Endothelial cell of umbilical vein (primary cell): Measurements from ENCODE around the gene PAGR1. TPM values are rescaled to one million over a fixed set of nuclear protein-coding genes. Genes with fewer than 3 reads are reported as not detected.

Source experiments
- BruUV-seq: library from RNA; stranded (reverse); fragments of 400-500 nt; replicated peaks from 2 replicates; lab custom pipeline; 2021; lab: Mats Ljungman, UMichigan
- CTCF ChIA-PET: fragments of 300-600, 350-600 bp; sonication (Branson Sonifier 250); formaldehyde crosslinking; loops from one replicate; lab custom pipeline; 2021; ENCODE audit warnings: antibody characterized with exemption, inconsistent platforms; lab: Charles Lee
- POLR2A ChIA-PET: fragments of 300-600, 350-600 bp; sonication (Branson Sonifier 250); formaldehyde crosslinking; loops from one replicate; lab custom pipeline; 2021; ENCODE audit warnings: antibody characterized with exemption, inconsistent platforms; lab: Charles Lee
- DNase-seq: peaks from one replicate; pipeline ENCODE4 v3.0.0-alpha.2; 2011; ENCODE audit warnings: low read depth, low spot score
- FAIRE-seq: peaks from 2 replicates; lab custom pipeline; 2011; peaks lifted over from hg19 to GRCh38; lab: Jason Lieb, UNC
- H2AFZ ChIP-seq: 2 replicates; pipeline ENCODE4 v1.6.0; 2012; ENCODE audit warnings: low read depth, low read length, control low read depth, inconsistent platforms
- H3K27ac ChIP-seq: 2 replicates; pipeline ENCODE4 v1.5.1; 2011; ENCODE audit warnings: low read depth, mild to moderate bottlenecking, control low read depth, low read length, moderate library complexity; ENCODE audit not compliant: insufficient read depth
- H3K27me3 ChIP-seq, 2 experiments: 2 replicates each; pipeline versions ENCODE4 v1.6.0 to v1.6.1; 2011; ENCODE audit warnings: low read length in 2 of 2, mixed read lengths in 1 of 2; ENCODE audit not compliant: control insufficient read depth in 2 of 2, insufficient read depth in 2 of 2
- H3K36me3 ChIP-seq, 2 experiments: 2 replicates in 1 of 2; 3 replicates in 1 of 2; pipeline ENCODE4 v1.5.1; 2011; ENCODE audit warnings: low read length in 2 of 2, mild to moderate bottlenecking in 1 of 2, moderate library complexity in 1 of 2; ENCODE audit not compliant: control insufficient read depth in 2 of 2, insufficient read depth in 2 of 2; ENCODE audit errors: extremely low read depth in 1 of 2
- H3K4me1 ChIP-seq: 3 replicates; pipeline ENCODE4 v1.5.1; 2011; ENCODE audit warnings: mild to moderate bottlenecking, low read length; ENCODE audit not compliant: control insufficient read depth, insufficient read depth; ENCODE audit errors: extremely low read depth
- H3K4me2 ChIP-seq: 2 replicates; pipeline ENCODE4 v1.6.1; 2011; ENCODE audit warnings: low read length, control low read depth, mixed read lengths; ENCODE audit not compliant: insufficient read depth
- H3K4me3 ChIP-seq, 3 experiments: fragments of 200-600 bp in 1 of 3; sonication (generic), shearing (Covaris generic) in 1 of 3; replicated peaks in 1 of 3; 2 replicates each; pipeline ENCODE4 v1.5.1; 2011 to 2016; ENCODE audit warnings: control low read depth in 3 of 3, low read length in 3 of 3, mild to moderate bottlenecking in 2 of 3, inconsistent platforms in 1 of 3, low read depth in 1 of 3, moderate library complexity in 1 of 3; ENCODE audit not compliant: insufficient read depth in 1 of 3
- H3K79me2 ChIP-seq: 2 replicates; pipeline ENCODE4 v1.6.0; 2012; ENCODE audit warnings: low read length, inconsistent platforms; ENCODE audit not compliant: control insufficient read depth, insufficient read depth
- H3K9ac ChIP-seq: replicated peaks from 2 replicates; pipeline ENCODE3; 2011; ENCODE audit warnings: low read length, control low read depth; ENCODE audit not compliant: insufficient read depth; ENCODE audit errors: extremely low read depth
- H3K9me1 ChIP-seq: replicated peaks from 3 replicates; pipeline ENCODE4 v1.6.0; 2011; ENCODE audit warnings: mild to moderate bottlenecking, low read length; ENCODE audit not compliant: control insufficient read depth, insufficient read depth; ENCODE audit errors: extremely low read depth
- H3K9me3 ChIP-seq: replicated peaks from 2 replicates; pipeline ENCODE4 v1.5.1; 2012; ENCODE audit warnings: low read length, inconsistent platforms; ENCODE audit not compliant: control insufficient read depth, insufficient read depth
- H4K20me1 ChIP-seq: replicated peaks from 2 replicates; pipeline ENCODE3; 2011; ENCODE audit warnings: mild to moderate bottlenecking, low read length; ENCODE audit not compliant: control insufficient read depth, insufficient read depth; ENCODE audit errors: extremely low read depth
- CTCF ChIP-seq, 2 donors: IDR thresholded peaks; 1 replicate in 1 of 2; 2 replicates in 1 of 2; pipeline ENCODE4 v1.5.1; 2011; ENCODE audit warnings: low read length in 2 of 2, mild to moderate bottlenecking in 2 of 2, moderate library complexity in 2 of 2, control low read depth in 1 of 2, inconsistent platforms in 1 of 2, low read depth in 1 of 2; ENCODE audit not compliant: insufficient read depth in 1 of 2; ENCODE audit errors: extremely low read depth in 1 of 2
- FOS ChIP-seq: IDR thresholded peaks from 2 replicates; pipeline ENCODE4 v1.6.1; 2011; ENCODE audit warnings: mild to moderate bottlenecking, low read length, moderate library complexity, borderline replicate concordance; ENCODE audit not compliant: insufficient read depth
- GATA2 ChIP-seq: IDR thresholded peaks from 2 replicates; pipeline ENCODE4 v1.7.0; 2011; ENCODE audit warnings: low read depth, mild to moderate bottlenecking, moderate library complexity, mixed read lengths, low read length; ENCODE audit not compliant: insufficient read length, insufficient read depth
- MAX ChIP-seq: IDR thresholded peaks from 2 replicates; pipeline ENCODE4 v1.6.1; 2011; ENCODE audit not compliant: insufficient read depth, insufficient read length
- POLR2A ChIP-seq: IDR thresholded peaks from 2 replicates; pipeline ENCODE4 v1.6.1; 2012; ENCODE audit warnings: low read depth, mild to moderate bottlenecking, control low read depth, low read length
- POLR2AphosphoS5 ChIP-seq: IDR thresholded peaks from 2 replicates; pipeline ENCODE4 v1.6.1; 2012; ENCODE audit warnings: low read depth, mild to moderate bottlenecking, control low read depth, low read length, moderate library complexity; ENCODE audit not compliant: insufficient read depth
- dilution Hi-C: fragments of 300-500 bp; cut with MboI; formaldehyde crosslinking; loops from one replicate; pipeline ENCODE4 v1.15.0; 2019; ENCODE audit warnings: low sequenced_read_pairs; ENCODE audit not compliant: extremely low pct_ligation_motif_present
- intact Hi-C: fragments of 100-400 bp; cut with micrococcal nuclease; formaldehyde crosslinking; loops from one replicate; pipeline ENCODE4 v1.10.0; 2022
- polyA plus RNA-seq, 4 experiments: library from polyadenylated mRNA; depleted of rRNA in 3 of 4; stranded (reverse) in 3 of 4; unstranded in 1 of 4; fragments of >200 nt; gene quantifications; 2 replicates each; pipeline versions ENCODE4 v1.2.1 to v1.2.3, GENCODE V29; 2011 to 2012; ENCODE audit warnings: missing spikeins in 1 of 4
- total RNA-seq: library from RNA; stranded (reverse); gene quantifications from 2 replicates; pipeline ENCODE4 v1.2.3, GENCODE V29; 2021

Gene PAGR1
- total and polyA plus RNA-seq, 2 donors (not counting 3 experiments of a cell fraction or from before 2014, with no cell fraction given) = 15.9 to 26.3 TPM

- Histone ChIP-seq H3K36me3 (peaks cover 0 to 5% of the 10 kb centered on the region in 2 experiments), H3K9me3 (no peaks in the 10 kb centered on the region), H3K9ac (peak overlapping the region; percentile 63), H3K4me1 (peaks cover 55% of the 10 kb centered on the region), H2AFZ (no peak overlapping the region), H3K79me2 (peaks cover 37% of the 10 kb centered on the region), H3K27me3 (no peaks in the 10 kb centered on the region), H3K4me2 (peak overlapping the region; percentile 89), H4K20me1 (no peaks in the 10 kb centered on the region), H3K9me1 (no peaks in the 10 kb centered on the region), H3K4me3 (peak overlapping the region; percentile 29 to 91 (median 60)), H3K27ac (peak overlapping the region; percentile 67)
- no TSS peak for BruUV-seq
- TF ChIP-seq POLR2A = no peak
- TF ChIP-seq FOS = no peak
- FAIRE-seq (peak; percentile 83), DNase-seq (no peak)
- intact Hi-C loops = loop anchor here (2.0 to 10.0 kb wide), 5 partner anchors 28 to 151 kb away; partner anchors contain the start of genes ASPHD1, CDIPT, KCTD13 and TAOK2
- dilution Hi-C loops = no loop called here
- POLR2A ChIA-PET = interaction anchor here (0.6 to 1.0 kb wide), 3 partner anchors 27 to 87 kb away, joined by 3 to 7 read pairs (median 4); no protein-coding TSS in a partner anchor
- CTCF ChIA-PET = interaction anchor here (0.6 to 8.2 kb wide), 8 partner anchors 13 to 155 kb away, joined by 3 to 140 read pairs (median 4); no protein-coding TSS in a partner anchor
Observed at GRCh38 chr16:29820730-29821642, 5.0 kb downstream of the PAGR1 start.

GRCh38 chr16:29821643-29822115 lies 5.7 kb downstream of the PAGR1 start:
- Histone ChIP-seq H3K27me3 (no peaks in the 10 kb centered on the region), H3K4me2 (peak overlapping the region; percentile 89), H2AFZ (no peak overlapping the region), H3K9me1 (no peaks in the 10 kb centered on the region), H3K4me1 (peaks cover 56% of the 10 kb centered on the region), H3K79me2 (peaks cover 40% of the 10 kb centered on the region), H3K9me3 (no peaks in the 10 kb centered on the region), H3K27ac (peak overlapping the region; percentile 67), H4K20me1 (no peaks in the 10 kb centered on the region), H3K9ac (peak overlapping the region; percentile 63), H3K4me3 (peak overlapping the region in 2 of 3 experiments; percentile 29 to 91), H3K36me3 (peaks cover 0 to 5% of the 10 kb centered on the region in 2 experiments)
- peak; percentile 76 for FAIRE-seq
- CTCF ChIA-PET = interaction anchor here (1.0 to 8.2 kb wide), 6 partner anchors 14 to 154 kb away, joined by 3 to 140 read pairs (median 4); no protein-coding TSS in a partner anchor
- dilution Hi-C loops = no loop called here
- POLR2A ChIA-PET = interaction anchor here (0.7 kb wide), 1 partner anchor 87 kb away, joined by 7 read pairs; no protein-coding TSS in a partner anchor
- DNase-seq = peak; percentile 55
- TSS peak; percentile 42 for BruUV-seq
- intact Hi-C loops = loop anchor here (2.0 to 10.0 kb wide), 5 partner anchors 27 to 151 kb away; partner anchors contain the start of genes ASPHD1, CDIPT, KCTD13 and TAOK2
- TF ChIP-seq MAX (no peak), GATA2 (no peak), POLR2AphosphoS5 (peak; percentile 43), FOS (peak; percentile 73), CTCF (IDR thresholded peaks at IDR 0.05; ENCODE audit: extremely low read depth in 1 of 2, insufficient read depth in 1 of 2, low read depth in 1 of 2, low read length in 2 of 2) (no peak)
